Measurements from ENCODE around the gene DUSP5.

The DUSP5 gene

GRCh38 chr10:110548002-110548401 is 50.3 kb downstream of the DUSP5 start:
- DNase-seq: no peak

GRCh38 chr10:110549211-110549610 is 51.5 kb downstream of the DUSP5 start:
- DNase-seq: no peak

GRCh38 chr10:110553905-110554304 is 56.2 kb downstream of the DUSP5 start:
- DNase-seq: no peak

- DNase-seq: no peak
Measured at GRCh38 chr10:110556296-110556695, 58.6 kb downstream of the DUSP5 start.

DNA sequence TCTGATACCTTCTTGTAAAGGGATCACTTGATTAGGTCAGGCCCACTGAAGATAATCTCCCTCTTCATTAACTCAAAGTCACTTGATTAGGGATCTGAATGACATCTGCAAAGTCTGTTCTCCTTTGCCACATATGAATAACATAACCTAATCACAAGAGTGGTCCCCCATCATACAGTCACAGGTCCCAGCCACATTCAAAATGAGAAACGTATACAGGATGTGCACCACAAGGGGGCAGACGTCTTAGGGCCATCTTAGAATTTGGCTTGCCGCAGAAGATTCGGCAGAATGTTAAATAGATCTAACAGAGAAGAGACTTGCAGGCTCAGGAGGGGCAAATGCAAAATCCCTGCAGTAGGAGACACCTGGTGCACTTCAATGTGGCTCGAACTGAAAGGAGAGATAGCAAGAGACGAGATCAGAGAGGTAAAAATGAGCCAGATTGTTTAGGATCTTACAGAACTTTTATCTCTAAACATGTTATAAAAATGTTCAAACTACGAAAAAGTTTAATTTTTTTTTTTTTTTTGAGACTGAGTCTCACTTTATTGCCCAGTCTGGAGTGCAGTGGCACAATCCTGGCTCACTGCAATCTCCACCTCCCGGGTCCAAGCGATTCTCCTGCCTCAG is 59.4 kb downstream of the DUSP5 start:
- DNase-seq: peak; percentile 43

GRCh38 chr10:110558041-110558440 is 60.3 kb downstream of the DUSP5 start:
- DNase-seq: no peak

- DNase-seq: no peak
Measured at GRCh38 chr10:110560012-110560411, 62.3 kb downstream of the DUSP5 start.
